Heart right ventricle (tissue), 16 donors: Measurements from ENCODE around the gene FAM184B. TPM values are rescaled to one million over a fixed set of nuclear protein-coding genes. Genes with fewer than 3 reads are reported as not detected.

Experiments used
- ATAC-seq, 8 donors: fragments of 200-7000 bp; cut with Tn5 transposase; one replicate each; pipeline ENCODE4 v1.9.1; 2020; ENCODE audit warnings: mild to moderate bottlenecking in 8 of 8, moderate library complexity in 8 of 8, moderate number of reproducible peaks in 1 of 8
- DNase-seq, 2 donors: peaks; one replicate each; pipeline ENCODE4 v3.0.0-alpha.2; 2020
- H3K27ac ChIP-seq, 10 donors: fragments of 200-600 bp; sonication (generic) in 2 of 10; one replicate each; pipeline versions ENCODE4 v1.5.0 to v1.8.0; 2020 to 2022; ENCODE audit warnings: mild to moderate bottlenecking in 3 of 10
- H3K27me3 ChIP-seq, 7 donors: fragments of 200-600 bp; one replicate each; pipeline ENCODE4 v1.8.0; 2021 to 2022; ENCODE audit warnings: mild to moderate bottlenecking in 2 of 7
- H3K36me3 ChIP-seq, 9 donors: fragments of 200-600 bp; sonication (generic) in 1 of 9; one replicate each; pipeline versions ENCODE4 v1.5.0 to v1.8.0; 2020 to 2022; ENCODE audit warnings: mild to moderate bottlenecking in 2 of 9
- H3K4me1 ChIP-seq, 9 donors: fragments of 200-600 bp; sonication (generic) in 1 of 9; one replicate each; pipeline versions ENCODE4 v1.5.0 to v1.8.0; 2020 to 2022; ENCODE audit warnings: mild to moderate bottlenecking in 4 of 9
- H3K4me3 ChIP-seq, 10 donors: fragments of 200-600 bp; sonication (generic) in 2 of 10; one replicate each; pipeline versions ENCODE4 v1.5.0 to v1.8.0; 2020 to 2022; ENCODE audit warnings: mild to moderate bottlenecking in 7 of 10, moderate library complexity in 2 of 10
- H3K9me3 ChIP-seq, 11 donors: fragments of 200-600 bp in 10 of 11; sonication (generic) in 2 of 11; one replicate each; pipeline versions ENCODE4 v1.5.0 to v1.8.0; 2013 to 2022; ENCODE audit warnings: mild to moderate bottlenecking in 2 of 11, control low read depth in 1 of 11, moderate library complexity in 1 of 11
- WGBS, 2 donors: extraction: QIAGEN DNeasy Blood & Tissue Kit; methylation state at CpG; one replicate each; pipeline ENCODE4 v1.1.7; 2013; ENCODE audit warnings: inconsistent platforms in 1 of 2; 5-methylcytosine and 5-hydroxymethylcytosine counted together
- intact Hi-C, 10 donors: fragments of 100-400 bp; cut with DNase I; formaldehyde crosslinking; loops; one replicate each; pipeline versions ENCODE4 v1.11.1 to v1.14.2; 2022
- polyA plus RNA-seq, 2 donors: library from polyadenylated mRNA; stranded (reverse); fragments of 200-250 nt; gene quantifications; one replicate each; pipeline ENCODE4 v1.2.3, GENCODE V29; 2013
- total RNA-seq, 10 donors: library from RNA; stranded (reverse); fragmentation: NEBNext Ultra II Directional in 3 of 10; extraction: Animal tissue kit (Norgen Biotek cat#: 25700) in 3 of 10; gene quantifications; one replicate each; pipeline versions ENCODE4 v1.2.1 to v1.2.4, GENCODE V29; 2021 to 2023
- TF ChIP-seq, protein P1 (sequence below), 9 donors: fragments of 200-600 bp; sonication (generic) in 2 of 9; IDR thresholded peaks; one replicate each; pipeline versions ENCODE4 v1.5.0 to v1.8.0; 2021 to 2022; ENCODE audit warnings: antibody characterized with exemption in 9 of 9, mild to moderate bottlenecking in 5 of 9, moderate library complexity in 1 of 9
- donor health status: Arrhythmogenic right ventricular cardiomyopathy.
- donor health status: ischemic (EF 13 %, LVEDD 7.1; RV severe dilation, severe dysfunction).
- donor health status: healthy with polysubstance abuse.
- donor health status: DM: no; HTN: yes; CAD: no.
- donor health status: DM: no; HTN: no; CAD: no.
- donor health status: ischemic (EF 25% LVEDD 6.9; RV normal size, moderate dysfunction).
- donor health status: ischemic (EF 25% LVEDD 5.7; RV mildly dilated, moderate dysfunction).
- donor health status: healthy.
- donor health status: DM: yes; HTN: yes; CAD: no.
- donor health status: Ischemic cardiomyopathy.
- donor health status: ischemic (EF 35%, LVEDD 5.7; RV mildly dilated, moderate dysfunction).
- donor health status: nonischemic (EF 11% LVEDD 7.7; RV severe dilation, severe dysfunction).
- donor health status: DM: yes; HTN: yes; CAD: no.
- donor health status: PGD.
- donor health status: ischemic (EF 29% LVEDD 5.4; RV normal size, mild dysfunction).
- donor health status: nonischemic (EF 23%, LVEDD 6.1; RV moderate dilation, normal function).

The FAM184B gene
- total and polyA plus RNA-seq, 12 donors: 0.01 to 0.07 TPM; not detected in 10

GRCh38 chr4:17778431-17778830 is 3.0 kb downstream of the FAM184B start:
- no peak overlapping the region for H3K4me3 ChIP-seq
- WGBS, 2 donors: 84 to 96% methylated on average over 3 of the region's 3 CpGs
- intact Hi-C loops: no loop called here
- H3K27ac ChIP-seq: no peak overlapping the region
- no peaks in the 10 kb centered on the region for H3K9me3 ChIP-seq
- H3K27me3 ChIP-seq: peaks cover 6 to 48% (median 35%) of the 10 kb centered on the region in 7 donors
- H3K36me3 ChIP-seq: no peaks in the 10 kb centered on the region
- DNase-seq (no peak), ATAC-seq (no peak)
- TF ChIP-seq, protein P1, sequence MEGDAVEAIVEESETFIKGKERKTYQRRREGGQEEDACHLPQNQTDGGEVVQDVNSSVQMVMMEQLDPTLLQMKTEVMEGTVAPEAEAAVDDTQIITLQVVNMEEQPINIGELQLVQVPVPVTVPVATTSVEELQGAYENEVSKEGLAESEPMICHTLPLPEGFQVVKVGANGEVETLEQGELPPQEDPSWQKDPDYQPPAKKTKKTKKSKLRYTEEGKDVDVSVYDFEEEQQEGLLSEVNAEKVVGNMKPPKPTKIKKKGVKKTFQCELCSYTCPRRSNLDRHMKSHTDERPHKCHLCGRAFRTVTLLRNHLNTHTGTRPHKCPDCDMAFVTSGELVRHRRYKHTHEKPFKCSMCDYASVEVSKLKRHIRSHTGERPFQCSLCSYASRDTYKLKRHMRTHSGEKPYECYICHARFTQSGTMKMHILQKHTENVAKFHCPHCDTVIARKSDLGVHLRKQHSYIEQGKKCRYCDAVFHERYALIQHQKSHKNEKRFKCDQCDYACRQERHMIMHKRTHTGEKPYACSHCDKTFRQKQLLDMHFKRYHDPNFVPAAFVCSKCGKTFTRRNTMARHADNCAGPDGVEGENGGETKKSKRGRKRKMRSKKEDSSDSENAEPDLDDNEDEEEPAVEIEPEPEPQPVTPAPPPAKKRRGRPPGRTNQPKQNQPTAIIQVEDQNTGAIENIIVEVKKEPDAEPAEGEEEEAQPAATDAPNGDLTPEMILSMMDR (IDR thresholded peaks at IDR 0.05): no peak
- H3K4me1 ChIP-seq: peaks cover 0 to 18% (median 15%) of the 10 kb centered on the region in 9 donors

- TF ChIP-seq, protein P1 (IDR thresholded peaks at IDR 0.05): no peak
- WGBS, 2 donors: 80 to 87% methylated on average over 10 of the region's 10 CpGs
- no peaks in the 10 kb centered on the region for H3K9me3 ChIP-seq
- H3K27me3 ChIP-seq: peaks cover 0 to 7% (median 0%) of the 10 kb centered on the region in 7 donors
- no peaks in the 10 kb centered on the region for H3K4me1 ChIP-seq
- H3K36me3 ChIP-seq: no peaks in the 10 kb centered on the region
- no peak overlapping the region for H3K4me3 ChIP-seq
- DNase-seq: no peak
- ATAC-seq: no peak
- H3K27ac ChIP-seq: no peak overlapping the region
- intact Hi-C loops: no loop called here
Measured at GRCh38 chr4:17773135-17773698, 8.2 kb downstream of the FAM184B start.

DNA sequence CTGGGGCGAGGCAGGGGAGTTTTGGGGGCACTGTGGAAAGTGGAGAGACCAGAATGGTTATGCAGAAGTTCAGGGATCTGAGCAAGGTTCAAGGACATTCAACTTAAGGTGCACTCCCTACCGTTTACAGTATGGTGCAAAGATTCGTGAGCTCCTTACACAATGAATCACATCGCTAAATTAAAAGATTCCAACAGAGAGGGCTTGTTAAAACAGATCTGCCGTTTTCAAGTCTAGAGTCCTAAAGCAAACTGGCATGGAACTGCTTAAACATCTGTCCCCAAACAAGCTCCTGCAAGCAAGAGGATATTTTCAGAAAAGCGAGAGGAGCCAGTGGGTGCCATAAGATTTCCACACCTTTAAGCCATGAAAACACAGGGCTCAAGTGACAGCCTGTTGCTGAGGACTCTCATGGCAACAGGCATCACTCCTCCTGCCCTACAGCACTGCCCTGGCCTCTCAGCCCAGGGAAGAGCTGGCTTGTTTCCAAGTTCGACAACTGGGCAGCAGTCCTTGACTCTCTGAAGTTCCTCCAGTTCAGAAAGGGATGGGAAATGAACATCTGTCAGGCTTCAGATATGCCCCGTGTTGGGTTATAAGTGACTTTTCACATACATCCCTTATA is 10.0 kb downstream of the FAM184B start:
- no peak overlapping the region for H3K27ac ChIP-seq
- TF ChIP-seq, protein P1 (IDR thresholded peaks at IDR 0.05): no peak
- H3K4me1 ChIP-seq: no peaks in the 10 kb centered on the region
- intact Hi-C loops: no loop called here
- DNase-seq (no peak), ATAC-seq (no peak)
- H3K27me3 ChIP-seq: peaks cover 0 to 4% (median 0%) of the 10 kb centered on the region in 7 donors
- WGBS, 2 donors: 47 to 58% methylated on average over 8 of the region's 8 CpGs
- H3K9me3 ChIP-seq: peaks cover 0 to 7% (median 0%) of the 10 kb centered on the region in 11 donors
- H3K4me3 ChIP-seq: no peak overlapping the region
- no peaks in the 10 kb centered on the region for H3K36me3 ChIP-seq

- Histone ChIP-seq H3K9me3 (peaks cover 0 to 7% (median 0%) of the 10 kb centered on the region in 11 donors), H3K36me3 (no peaks in the 10 kb centered on the region), H3K27ac (no peak overlapping the region), H3K4me3 (no peak overlapping the region), H3K27me3 (peaks cover 0 to 4% (median 0%) of the 10 kb centered on the region in 7 donors), H3K4me1 (no peaks in the 10 kb centered on the region)
- WGBS, 2 donors: 59 to 69% methylated on average over 4 of the region's 4 CpGs
- intact Hi-C loops: no loop called here
- DNase-seq (no peak), ATAC-seq (no peak)
- TF ChIP-seq, protein P1 (IDR thresholded peaks at IDR 0.05): no peak
Measured at GRCh38 chr4:17770845-17771244, 10.6 kb downstream of the FAM184B start.
